Ramos (cell line): ENCODE results near the gene CCDC78.

ENCODE experiments used
- in situ Hi-C: fragments of 300-500 bp; cut with MboI; formaldehyde crosslinking; loops from one replicate; pipeline ENCODE4 v1.14.3; 2022; ENCODE audit warnings: low sequenced_read_pairs; ENCODE audit not compliant: unreplicated experiment

CCDC78 gene

DNA sequence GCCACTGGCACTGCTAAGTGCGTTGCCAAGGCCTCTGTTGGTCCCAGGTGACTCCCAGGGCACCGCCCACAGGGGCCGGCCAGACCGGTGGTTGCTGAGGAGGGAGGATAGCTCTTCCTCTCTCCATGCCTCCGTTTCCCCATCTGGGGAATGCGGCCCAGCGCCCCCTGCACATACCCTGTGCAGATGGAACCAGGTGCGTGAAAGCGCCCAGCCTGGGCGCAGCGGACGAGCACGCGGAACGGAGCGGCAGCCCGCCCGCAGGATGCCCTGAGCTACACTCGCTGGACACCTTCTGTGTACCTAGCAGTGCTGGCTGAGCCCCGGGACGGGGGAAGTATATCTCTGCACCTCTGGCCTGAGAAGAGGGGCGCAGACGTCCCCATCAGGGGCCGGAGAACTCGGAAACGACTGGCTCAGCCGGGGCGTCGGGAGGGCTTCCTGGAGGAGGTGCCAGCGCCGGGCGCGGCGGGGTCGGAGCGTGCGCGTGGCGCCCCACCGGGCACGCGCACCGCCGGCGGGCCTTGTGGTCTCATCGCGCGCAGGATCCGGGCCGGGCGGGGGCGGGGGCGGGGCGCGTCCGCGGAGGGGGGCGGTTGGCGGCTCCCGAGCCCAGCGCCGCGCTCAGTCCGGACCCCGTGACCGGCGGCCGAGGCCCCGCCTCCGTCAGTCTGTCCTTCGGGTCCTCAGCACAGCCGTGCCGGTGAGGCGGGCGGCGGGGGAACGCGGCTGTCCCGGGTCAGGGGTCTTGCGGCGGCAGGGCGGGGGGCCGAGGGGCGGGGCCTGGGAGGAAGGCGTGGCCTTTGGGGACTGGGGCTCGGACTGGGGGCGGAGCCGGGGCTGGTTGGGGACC is at the start of gene CCDC78, which contains the start of gene HAGHL:
TSS of gene CCDC78 (minus strand) at position 6 of the 853 bp plus-strand sequence. CDS start 76 bp downstream, outside the sequence.
TSS of gene HAGHL (plus strand) at position 669 of the 853 bp plus-strand sequence. CDS start 404 bp downstream, outside the sequence.
- in situ Hi-C loops, result no loop called here

DNA sequence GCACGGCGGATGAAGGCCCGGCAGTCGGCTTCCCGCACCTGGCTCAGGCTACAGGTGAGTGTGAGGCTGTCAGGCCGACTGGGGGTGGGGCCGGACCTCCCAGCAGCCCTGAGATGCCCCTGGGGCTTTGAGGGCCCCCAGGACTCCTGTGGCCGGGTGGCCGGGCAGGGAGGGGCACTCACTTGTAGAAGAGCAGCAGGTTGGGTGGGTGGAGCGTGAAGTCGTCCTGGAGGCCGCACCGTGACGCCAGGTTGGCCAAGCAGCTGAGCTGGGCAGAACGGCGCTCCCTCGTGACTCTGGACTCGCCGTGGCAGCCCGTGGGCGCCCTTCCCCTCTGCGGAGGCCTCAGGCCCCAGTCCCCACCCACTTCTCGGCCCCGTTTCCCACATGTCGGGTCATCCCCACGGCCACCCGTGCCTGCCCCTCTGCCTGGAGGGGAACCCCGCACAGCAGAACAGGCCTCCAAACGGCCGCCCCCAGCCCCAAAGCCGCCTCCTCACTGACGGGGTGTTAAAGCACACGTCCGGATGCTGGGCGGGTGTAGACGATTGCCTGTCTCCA is 49.1 kb upstream of the CCDC78 start:
- in situ Hi-C loops, result no loop called here

DNA sequence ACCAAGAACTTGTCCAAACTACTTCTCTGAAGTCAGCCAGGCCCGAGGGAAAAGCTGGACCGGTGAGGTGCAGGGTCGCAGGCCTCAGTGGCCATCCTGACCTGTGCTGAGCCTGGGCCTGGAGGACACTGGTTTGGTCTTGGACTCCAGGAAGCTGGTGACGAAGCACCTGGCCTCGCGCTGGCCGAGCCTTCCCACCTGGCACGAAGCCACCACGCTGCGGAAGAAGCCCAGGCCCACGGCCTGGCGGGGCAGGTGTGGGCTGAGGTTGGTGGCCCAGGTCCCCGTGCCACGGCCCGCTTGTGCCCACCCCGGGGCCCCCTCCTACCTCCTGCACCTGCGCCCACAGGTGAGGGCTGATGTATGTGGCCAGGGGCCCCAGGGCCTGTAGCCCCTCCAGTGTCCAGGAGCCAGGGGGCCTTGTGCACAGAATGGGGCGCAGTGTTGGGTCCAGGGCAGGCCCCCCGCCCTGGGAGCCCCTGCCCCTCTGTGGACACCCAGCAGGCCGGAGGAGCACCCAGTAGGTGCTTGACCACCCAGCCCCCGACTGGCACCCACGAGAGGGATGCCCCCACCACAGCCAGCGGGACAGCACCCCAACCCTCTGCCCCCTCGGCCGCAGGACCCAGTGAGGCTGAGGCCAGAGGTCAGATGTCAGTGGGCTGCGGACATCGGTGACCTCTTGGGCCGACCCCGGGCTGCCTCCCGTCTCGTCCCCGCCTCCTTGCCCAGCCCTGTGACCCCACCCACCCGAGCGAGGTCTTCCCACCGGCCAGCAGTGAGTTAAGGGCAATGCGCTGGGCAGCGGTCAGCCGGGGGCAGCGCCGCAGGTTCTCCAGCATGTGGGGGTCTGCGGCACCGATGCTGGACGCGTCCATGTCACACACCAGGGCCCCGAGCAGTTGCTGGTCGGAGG is 48.1 kb upstream of the CCDC78 start:
- in situ Hi-C loops, result no loop called here

DNA sequence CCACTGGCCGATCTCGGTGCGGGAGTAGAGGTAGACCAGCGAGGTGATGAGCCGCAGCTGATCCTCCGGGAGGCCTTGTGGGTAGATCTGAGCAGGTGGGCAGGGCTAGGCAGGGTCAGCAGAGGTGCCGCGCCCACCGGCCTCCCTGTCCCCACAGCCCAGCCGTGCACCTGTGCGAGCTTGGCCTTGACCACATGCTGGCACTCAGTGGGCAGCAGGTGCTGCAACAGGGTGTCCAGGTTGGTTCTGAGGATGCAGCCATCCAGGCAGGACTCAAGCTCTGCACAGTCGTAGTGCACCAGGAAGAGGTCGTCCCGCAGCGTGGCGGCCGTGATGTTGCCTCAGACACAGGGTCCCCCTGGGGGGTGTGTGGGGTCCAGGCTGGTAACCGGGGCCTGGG is 46.7 kb upstream of the CCDC78 start:
- in situ Hi-C loops, result no loop called here

DNA sequence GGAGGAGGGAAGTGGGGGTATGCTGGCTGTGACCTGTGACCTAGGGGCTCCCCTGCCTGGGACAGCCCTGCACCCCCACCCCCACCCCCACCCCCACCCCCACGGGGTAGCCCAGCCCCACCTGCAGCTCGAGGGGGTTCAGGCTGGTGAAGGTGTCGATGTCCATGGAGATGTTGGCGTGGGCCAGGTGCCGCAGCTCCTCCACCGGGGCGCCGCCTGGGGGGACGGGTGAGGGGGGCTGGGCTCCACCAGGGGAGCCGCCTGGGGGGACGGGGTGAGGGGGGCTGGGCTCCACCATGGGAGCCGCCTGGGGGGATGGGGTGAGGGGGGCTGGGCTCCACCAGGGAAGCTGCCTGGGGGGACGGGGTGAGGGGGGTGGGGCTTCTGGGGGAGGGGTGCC is 44.2 kb upstream of the CCDC78 start:
- in situ Hi-C loops, result no loop called here

DNA sequence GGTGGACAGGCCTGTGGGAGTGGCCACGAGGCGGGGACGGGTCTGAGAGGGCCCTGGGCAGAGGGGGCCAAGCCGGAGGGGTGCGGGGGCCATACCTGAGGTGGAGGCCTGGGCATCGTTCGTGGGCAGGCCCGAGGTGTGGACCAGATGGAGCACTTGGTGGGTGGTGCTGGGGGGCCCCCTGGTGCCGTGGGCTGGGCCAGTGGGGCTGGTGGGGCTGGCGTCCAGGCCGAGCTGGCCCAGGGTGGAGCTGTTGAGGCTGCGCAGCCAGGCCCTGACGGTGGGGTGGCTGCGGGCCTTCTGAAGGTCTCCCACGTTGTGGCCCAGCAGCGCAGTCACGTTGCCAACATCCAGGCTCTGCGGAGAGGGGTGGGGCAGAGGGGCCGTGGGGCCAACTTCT is 43.7 kb upstream of the CCDC78 start:
- in situ Hi-C loops, result no loop called here

DNA sequence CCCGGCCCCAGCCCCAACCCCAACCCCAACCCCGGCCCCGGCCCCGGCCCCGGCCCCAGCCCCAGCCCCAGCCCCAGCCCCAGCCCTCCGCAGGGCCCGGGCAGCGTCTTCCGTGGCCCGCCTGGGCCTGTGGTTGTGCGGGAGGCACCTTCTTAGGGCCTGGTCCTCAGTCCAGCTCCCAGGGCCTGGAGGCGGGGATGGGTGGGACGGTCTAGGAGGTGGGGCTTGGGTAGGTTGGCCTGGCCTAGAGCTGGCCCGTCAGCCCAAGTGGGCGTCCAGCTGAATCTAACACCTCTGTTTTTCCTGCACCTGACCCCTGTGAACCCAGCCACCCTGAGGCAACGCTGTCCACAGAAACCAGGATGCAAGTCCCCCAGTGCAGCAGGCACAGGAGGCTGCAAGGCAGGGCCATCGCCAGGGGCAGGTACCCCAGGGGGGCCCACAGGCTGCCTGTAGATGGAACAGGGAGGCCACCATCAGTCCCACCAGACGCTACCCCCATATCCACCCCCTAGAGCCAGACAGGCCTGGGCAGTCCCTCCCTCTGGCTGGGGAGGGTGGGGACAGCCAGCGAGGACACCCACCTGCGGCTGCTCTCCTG is 43.0 kb upstream of the CCDC78 start:
- in situ Hi-C loops, result no loop called here

DNA sequence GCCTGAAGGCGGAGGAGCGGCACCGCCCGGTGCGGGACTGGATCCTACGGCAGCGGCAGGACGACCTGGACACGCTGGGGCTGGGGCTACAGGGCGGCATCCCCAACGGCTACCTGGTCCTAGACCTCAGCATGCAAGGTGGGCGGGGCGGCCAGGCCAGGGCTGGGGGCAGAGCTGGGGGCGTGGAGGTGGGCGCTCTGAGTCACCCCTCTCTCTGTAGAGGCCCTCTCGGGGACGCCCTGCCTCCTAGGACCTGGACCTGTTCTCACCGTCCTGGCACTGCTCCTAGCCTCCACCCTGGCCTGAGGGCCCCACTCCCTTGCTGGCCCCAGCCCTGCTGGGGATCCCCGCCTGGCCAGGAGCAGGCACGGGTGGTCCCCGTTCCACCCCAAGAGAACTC is 42.2 kb upstream of the CCDC78 start:
- in situ Hi-C loops, result no loop called here

DNA sequence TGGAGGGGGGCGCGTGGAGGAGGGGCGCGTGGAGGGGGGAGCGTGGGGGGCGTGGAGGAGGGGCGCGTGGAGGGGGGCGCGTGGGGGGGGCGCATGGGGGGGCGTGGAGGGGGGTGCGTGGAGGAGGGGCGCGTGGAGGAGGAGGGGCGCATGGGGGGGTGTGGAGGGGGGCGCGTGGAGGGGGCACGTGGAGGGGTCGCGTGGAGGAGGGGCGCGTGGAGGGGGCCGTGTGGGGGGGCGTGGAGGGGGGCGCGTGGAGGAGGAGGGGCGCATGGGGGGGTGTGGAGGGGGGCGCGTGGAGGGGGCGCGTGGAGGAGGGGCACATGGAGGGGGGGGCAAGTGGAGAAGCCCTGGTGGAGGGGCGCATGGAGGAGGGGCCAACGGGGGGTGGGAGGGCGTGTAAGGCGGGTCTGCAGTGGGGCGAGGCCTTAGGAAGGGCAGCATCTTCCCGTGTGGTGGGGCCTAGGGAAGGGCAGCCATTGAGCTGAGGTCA is 41.5 kb upstream of the CCDC78 start:
- in situ Hi-C loops, result no loop called here

DNA sequence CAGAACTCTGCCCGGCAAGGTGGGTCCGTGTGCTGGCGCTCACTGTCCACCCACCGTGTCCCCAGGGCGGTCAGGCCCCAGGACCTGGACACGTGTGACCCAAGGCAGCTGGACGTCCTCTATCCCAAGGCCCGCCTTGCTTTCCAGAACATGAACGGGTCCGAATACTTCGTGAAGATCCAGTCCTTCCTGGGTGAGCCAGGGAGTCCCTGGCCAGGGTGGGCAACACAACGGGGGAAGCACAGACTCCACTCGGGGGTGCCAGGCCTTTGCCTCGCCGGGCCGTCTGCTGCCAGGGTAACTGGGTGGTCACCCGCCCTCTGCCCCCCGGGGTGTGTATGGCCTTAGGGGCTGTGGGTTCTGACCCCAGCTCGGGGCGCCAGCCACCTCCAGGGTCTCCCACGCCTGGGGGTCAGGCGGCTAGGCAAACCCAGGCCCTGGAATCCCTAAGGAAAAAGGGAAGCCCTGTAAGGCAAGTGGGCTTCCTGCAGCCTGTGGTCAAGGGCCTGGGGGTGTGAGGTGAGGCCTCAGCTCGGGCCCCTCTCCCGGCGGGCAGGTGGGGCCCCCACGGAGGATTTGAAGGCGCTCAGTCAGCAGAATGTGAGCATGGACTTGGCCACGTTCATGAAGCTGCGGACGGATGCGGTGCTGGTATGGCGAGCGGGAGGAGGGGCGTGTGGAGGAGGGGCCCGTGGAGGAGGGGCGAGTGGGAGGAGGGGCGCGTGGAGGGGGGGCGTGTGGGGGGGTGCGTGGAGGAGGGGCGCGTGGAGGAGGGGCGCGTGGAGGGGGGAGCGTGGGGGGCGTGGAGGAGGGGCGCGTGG is 40.8 kb upstream of the CCDC78 start:
- in situ Hi-C loops, result no loop called here

DNA sequence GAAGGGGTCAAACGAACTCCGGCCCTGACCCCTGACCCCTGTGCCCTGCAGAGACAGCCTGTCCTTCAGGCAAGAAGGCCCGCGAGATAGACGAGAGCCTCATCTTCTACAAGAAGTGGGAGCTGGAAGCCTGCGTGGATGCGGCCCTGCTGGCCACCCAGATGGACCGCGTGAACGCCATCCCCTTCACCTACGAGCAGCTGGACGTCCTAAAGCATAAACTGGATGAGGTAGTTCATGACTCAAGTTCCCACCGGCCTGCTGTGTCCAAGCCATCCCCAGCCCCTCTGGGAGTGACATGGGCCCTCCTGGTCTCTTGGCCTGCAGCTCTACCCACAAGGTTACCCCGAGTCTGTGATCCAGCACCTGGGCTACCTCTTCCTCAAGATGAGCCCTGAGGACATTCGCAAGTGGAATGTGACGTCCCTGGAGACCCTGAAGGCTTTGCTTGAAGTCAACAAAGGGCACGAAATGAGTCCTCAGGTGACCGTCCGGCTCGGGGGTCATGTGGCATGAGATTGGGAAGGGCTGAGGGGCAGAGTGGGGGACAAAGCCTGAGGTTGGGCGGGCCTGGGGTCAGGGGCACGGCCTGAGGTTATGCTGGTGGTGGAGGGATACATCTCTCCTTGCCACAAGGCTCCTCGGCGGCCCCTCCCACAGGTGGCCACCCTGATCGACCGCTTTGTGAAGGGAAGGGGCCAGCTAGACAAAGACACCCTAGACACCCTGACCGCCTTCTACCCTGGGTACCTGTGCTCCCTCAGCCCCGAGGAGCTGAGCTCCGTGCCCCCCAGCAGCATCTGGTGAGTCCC is 40.0 kb upstream of the CCDC78 start:
- in situ Hi-C loops, result no loop called here

DNA sequence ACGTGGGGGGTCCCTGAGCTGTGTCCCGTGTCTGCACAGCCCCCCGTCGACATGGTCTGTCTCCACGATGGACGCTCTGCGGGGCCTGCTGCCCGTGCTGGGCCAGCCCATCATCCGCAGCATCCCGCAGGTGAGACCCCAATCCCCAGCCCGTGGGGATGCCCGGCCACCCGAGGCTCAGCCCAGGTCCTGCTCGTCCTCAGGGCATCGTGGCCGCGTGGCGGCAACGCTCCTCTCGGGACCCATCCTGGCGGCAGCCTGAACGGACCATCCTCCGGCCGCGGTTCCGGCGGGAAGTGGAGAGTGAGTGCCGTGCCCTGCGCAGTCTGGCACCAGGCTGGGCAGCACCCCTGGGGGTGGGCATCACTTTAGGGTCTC is 39.2 kb upstream of the CCDC78 start:
- in situ Hi-C loops, result no loop called here

DNA sequence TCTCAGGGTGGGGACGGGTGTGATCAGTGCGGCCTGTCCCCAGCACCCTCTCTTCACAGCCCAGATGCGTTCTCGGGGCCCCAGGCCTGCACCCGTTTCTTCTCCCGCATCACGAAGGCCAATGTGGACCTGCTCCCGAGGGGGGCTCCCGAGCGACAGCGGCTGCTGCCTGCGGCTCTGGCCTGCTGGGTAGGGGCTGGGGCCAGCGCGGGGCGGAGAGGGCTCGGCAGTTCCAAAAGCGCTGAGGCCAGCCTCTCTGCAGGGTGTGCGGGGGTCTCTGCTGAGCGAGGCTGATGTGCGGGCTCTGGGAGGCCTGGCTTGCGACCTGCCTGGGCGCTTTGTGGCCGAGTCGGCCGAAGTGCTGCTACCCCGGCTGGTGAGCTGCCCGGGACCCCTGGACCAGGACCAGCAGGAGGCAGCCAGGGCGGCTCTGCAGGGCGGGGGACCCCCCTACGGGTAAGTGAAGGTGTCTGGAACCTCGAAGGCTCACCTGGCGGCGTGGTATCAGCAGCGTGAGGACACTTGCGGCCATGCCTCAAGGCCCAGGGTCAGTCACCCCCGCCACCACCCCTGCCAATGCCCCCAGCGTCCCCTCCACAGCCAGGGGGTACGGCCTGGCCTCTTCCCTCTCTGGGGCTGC is 38.7 kb upstream of the CCDC78 start:
- in situ Hi-C loops, result no loop called here

DNA sequence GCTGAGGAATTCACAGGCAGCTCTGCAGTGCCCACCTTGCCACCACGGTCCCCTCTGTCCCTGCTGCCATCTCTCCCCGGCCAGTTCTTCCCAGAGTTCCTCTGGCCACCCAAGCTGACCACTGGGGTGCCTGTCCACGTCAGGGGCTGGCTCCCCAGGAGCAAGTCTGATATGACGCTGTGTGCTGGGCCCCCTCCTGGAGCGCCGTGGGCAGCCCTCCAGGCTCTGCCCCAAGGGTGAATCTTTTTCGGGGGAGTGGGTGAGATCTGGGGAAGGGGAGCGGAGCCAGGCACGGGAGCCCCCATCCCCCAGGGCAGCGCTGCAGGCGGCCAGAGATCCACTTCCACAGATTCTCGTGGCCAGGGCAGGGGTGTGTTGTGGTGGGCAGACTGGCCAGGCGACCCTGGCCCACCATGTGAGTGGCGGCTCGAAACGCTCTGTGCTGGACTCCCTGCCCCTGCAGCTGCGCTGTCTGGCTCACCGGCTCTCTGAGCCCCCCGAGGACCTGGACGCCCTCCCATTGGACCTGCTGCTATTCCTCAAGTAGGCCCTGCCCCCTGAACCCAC is 38.0 kb upstream of the CCDC78 start:
- in situ Hi-C loops, result no loop called here

DNA sequence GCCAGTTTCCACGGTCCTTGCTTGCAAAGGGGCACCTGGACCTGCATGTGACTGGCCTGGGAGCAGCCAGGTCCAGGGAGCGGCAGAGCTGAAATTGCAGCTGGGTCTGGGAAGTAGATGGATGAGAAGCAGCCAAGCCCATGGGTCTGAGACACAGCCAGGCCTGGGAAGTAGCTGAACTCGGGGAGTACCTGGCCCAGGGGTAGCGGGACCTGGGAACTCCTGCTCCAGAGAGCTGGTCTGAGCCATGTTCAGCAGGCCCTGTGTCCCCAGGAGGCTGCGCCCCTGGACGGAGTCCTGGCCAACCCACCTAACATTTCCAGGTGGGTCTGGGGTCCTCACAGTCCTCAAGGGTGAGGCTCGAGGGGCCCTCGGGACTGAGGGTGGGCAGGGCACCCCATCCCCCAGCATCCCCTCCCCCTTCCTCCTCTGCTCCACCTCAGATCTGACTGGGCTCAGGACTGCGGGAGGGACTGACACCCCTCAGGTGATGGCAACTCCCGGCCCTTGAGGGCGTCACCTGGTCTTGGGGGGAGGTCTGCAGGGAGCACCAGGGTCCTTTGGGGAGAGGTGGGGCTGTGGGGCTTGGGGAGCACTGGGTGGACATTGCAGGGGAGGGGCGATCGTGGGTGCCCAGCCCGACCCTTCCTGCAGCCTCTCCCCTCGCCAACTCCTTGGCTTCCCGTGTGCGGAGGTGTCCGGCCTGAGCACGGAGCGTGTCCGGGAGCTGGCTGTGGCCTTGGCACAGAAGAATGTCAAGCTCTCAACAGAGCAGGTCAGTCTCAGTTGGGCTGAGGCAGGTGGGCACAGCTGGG is 37.3 kb upstream of the CCDC78 start:
- in situ Hi-C loops, result no loop called here

DNA sequence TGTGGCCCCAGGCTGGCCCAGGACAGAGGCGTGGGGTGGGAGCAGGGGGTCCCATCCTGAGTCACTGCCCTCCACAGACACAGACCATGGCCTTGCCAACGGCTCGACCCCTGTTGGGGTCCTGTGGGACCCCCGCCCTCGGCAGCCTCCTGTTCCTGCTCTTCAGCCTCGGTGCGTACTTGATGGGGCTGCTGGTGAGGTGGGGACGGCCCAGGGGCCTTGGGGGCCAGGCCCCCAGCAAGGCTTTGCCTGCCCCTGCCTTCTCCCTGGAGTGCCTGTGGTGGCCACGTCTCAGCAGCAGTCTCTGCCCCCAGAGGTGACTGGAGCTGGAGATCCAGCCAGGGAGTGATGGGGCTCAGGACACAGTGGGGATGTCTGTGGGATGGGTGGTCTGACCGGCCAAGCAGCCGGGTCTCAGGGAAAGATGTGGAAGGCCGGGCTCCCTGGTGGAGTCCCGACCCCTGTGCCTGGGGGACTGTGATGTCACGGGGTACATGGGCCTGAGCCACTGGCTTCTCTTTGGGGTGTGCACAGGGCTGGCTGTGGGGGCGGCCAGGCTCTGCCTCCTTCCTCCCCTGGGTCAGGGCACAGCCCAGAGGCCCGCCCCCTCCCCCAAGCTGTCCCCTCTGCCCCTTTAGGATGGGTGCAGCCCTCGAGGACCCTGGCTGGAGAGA is 36.5 kb upstream of the CCDC78 start:
- in situ Hi-C loops, result no loop called here
